HepG2 (cell line): ENCODE results near the gene TAF6. TPM values are rescaled to one million over a fixed set of nuclear protein-coding genes. Genes with fewer than 3 reads are reported as not detected.

ENCODE experiments used
- ADNP ChIP-seq: sonication (generic); formaldehyde crosslinking; IDR thresholded peaks from 2 replicates; pipeline ENCODE4 v1.4.0; 2020; ENCODE audit warnings: missing genetic modification reagents
- ARHGAP35 ChIP-seq: sonication (generic); formaldehyde crosslinking; IDR thresholded peaks from 2 replicates; pipeline ENCODE4 v1.9.0; 2022; ENCODE audit warnings: mild to moderate bottlenecking, inconsistent platforms, moderate library complexity, missing genetic modification reagents, borderline replicate concordance
- ATF1 ChIP-seq: IDR thresholded peaks from 2 replicates; pipeline ENCODE4 v1.6.1; 2016; ENCODE audit warnings: mild to moderate bottlenecking, control low read depth
- CBX5 ChIP-seq: sonication (generic); formaldehyde crosslinking; IDR thresholded peaks from 2 replicates; pipeline ENCODE4 v1.4.0; 2020; ENCODE audit warnings: missing genetic modification reagents, borderline replicate concordance
- ELK4 ChIP-seq: sonication (generic); formaldehyde crosslinking; IDR thresholded peaks from 2 replicates; pipeline ENCODE4 v1.9.0; 2021; ENCODE audit warnings: missing genetic modification reagents, borderline replicate concordance
- FOXP4 ChIP-seq: sonication (generic); formaldehyde crosslinking; IDR thresholded peaks from 2 replicates; pipeline ENCODE4 v1.4.0; 2020; ENCODE audit warnings: missing genetic modification reagents
- GABPB1 ChIP-seq: IDR thresholded peaks from 2 replicates; pipeline ENCODE4 v1.6.1; 2016; ENCODE audit warnings: mild to moderate bottlenecking, missing genetic modification reagents, moderate library complexity, missing compliant biosample characterization
- HINFP ChIP-seq: sonication (generic); formaldehyde crosslinking; IDR thresholded peaks from 2 replicates; pipeline ENCODE4 v1.4.0; 2020; ENCODE audit warnings: low read depth, mild to moderate bottlenecking, missing genetic modification reagents
- KAT7 ChIP-seq: IDR thresholded peaks from 2 replicates; pipeline ENCODE4 v1.6.1; 2018; ENCODE audit warnings: borderline replicate concordance, missing compliant biosample characterization
- MZF1 ChIP-seq: sonication (generic); formaldehyde crosslinking; IDR thresholded peaks from 2 replicates; pipeline ENCODE4 v1.8.1; 2023; ENCODE audit warnings: mild to moderate bottlenecking, missing genetic modification reagents, borderline replicate concordance
- NCOA1 ChIP-seq: sonication (generic); formaldehyde crosslinking; IDR thresholded peaks from 2 replicates; pipeline ENCODE4 v1.9.0; 2021; ENCODE audit warnings: missing genetic modification reagents
- NR0B2 ChIP-seq: sonication (generic); formaldehyde crosslinking; IDR thresholded peaks from 2 replicates; pipeline ENCODE4 v1.4.0; 2020; ENCODE audit warnings: mild to moderate bottlenecking, missing genetic modification reagents
- ZBTB7A ChIP-seq: sonication (generic); formaldehyde crosslinking; IDR thresholded peaks from 2 replicates; pipeline ENCODE4 v1.8.0; 2022; ENCODE audit warnings: mild to moderate bottlenecking, missing genetic modification reagents
- ZNF234 ChIP-seq: sonication (generic); formaldehyde crosslinking; conservative IDR thresholded peaks from 2 replicates; pipeline ENCODE4 v1.5.1; 2020; ENCODE audit warnings: mild to moderate bottlenecking, missing genetic modification reagents
- ZNF251 ChIP-seq: sonication (generic); formaldehyde crosslinking; IDR thresholded peaks from 2 replicates; pipeline ENCODE4 v1.9.0; 2021; ENCODE audit warnings: mild to moderate bottlenecking, missing genetic modification reagents
- ZNF326 ChIP-seq: sonication (generic); formaldehyde crosslinking; IDR thresholded peaks from 2 replicates; pipeline ENCODE4 v1.4.0; 2020; ENCODE audit warnings: missing genetic modification reagents, borderline replicate concordance
- ZNF335 ChIP-seq: sonication (generic); formaldehyde crosslinking; IDR thresholded peaks from 2 replicates; pipeline ENCODE4 v1.4.0; 2020; ENCODE audit warnings: missing genetic modification reagents
- ZNF710 ChIP-seq: sonication (generic); formaldehyde crosslinking; IDR thresholded peaks from 2 replicates; pipeline ENCODE4 v1.5.0; 2020; ENCODE audit warnings: mild to moderate bottlenecking, missing genetic modification reagents, borderline replicate concordance
- ZSCAN12 ChIP-seq: sonication (generic); formaldehyde crosslinking; IDR thresholded peaks from 2 replicates; pipeline ENCODE4 v1.9.0; 2021; ENCODE audit warnings: mild to moderate bottlenecking, missing genetic modification reagents
- ZSCAN9 ChIP-seq: IDR thresholded peaks from 2 replicates; pipeline ENCODE4 v1.6.1; 2016; ENCODE audit warnings: borderline replicate concordance
- polyA plus RNA-seq, 8 experiments: library from polyadenylated mRNA; depleted of rRNA in 3 of 8; stranded (reverse) in 7 of 8; unstranded in 1 of 8; fragments of >200 nt; fragmentation: Illumina TruSeq in 4 of 8; extraction: Trizol in 4 of 8; gene quantifications; 2 replicates each; pipeline versions ENCODE4 v1.2.1 to v1.2.3, GENCODE V29; 2011 to 2016; ENCODE audit warnings: low read depth in 4 of 8, missing spikeins in 1 of 8, mixed read lengths in 1 of 8; ENCODE audit not compliant: insufficient read depth in 1 of 8
- total RNA-seq, 5 experiments: library from RNA; depleted of rRNA; stranded (reverse); fragments of >200 nt; fragmentation: Illumina TruSeq; extraction: Trizol; gene quantifications; 2 replicates each; pipeline ENCODE4 v1.2.3, GENCODE V29; 2016; ENCODE audit warnings: low read depth in 1 of 5

TAF6 gene
- total and polyA plus RNA-seq, 2 of the 13 experiments (the other 11 are each of a cell fraction or from before 2014, with no cell fraction given): 12.9 to 18.8 TPM

- TF ChIP-seq ZNF710 (no peak; the same call in 1 of the 2 replicates), ZNF251 (CRISPR knock-in tag) (peak; percentile 67; the same call in 1 of the 2 replicates), ZNF326 (no peak), FOXP4 (CRISPR knock-in tag) (peak; percentile 58; the same call in 1 of the 2 replicates), NCOA1 (CRISPR knock-in tag) (peak; percentile 79; the same call in 1 of the 2 replicates), ARHGAP35 (CRISPR knock-in tag) (peak; percentile 71; the same call in 1 of the 2 replicates), CBX5 (CRISPR knock-in tag) (no peak), ZNF335 (CRISPR knock-in tag) (no peak), MZF1 (CRISPR knock-in tag) (0 out of 2 replicates have a peak, but pooled peaks have one; percentile 47), NR0B2 (CRISPR knock-in tag) (peak; percentile 88), ADNP (CRISPR knock-in tag) (no peak), ZSCAN9 (CRISPR knock-in tag) (0 out of 2 replicates have a peak, but pooled peaks have one; percentile 46), ZBTB7A (no peak; the same call in none of the 2 replicates), KAT7 (CRISPR knock-in tag) (peak; percentile 99; the same call in 1 of the 2 replicates), ELK4 (CRISPR knock-in tag) (no peak), GABPB1 (CRISPR knock-in tag) (peak; percentile 90), ATF1 (no peak), ZSCAN12 (CRISPR knock-in tag) (no peak; the same call in 1 of the 2 replicates), HINFP (peak; percentile 94), ZNF234 (CRISPR knock-in tag) (peak; percentile 58; the same call in 1 of the 2 replicates)
These were observed 30.3 kb downstream of the TAF6 start, which contains the start of gene COPS6 (continued) for GRCh38 chr7:100088621-100089457.
